Mesendoderm (in vitro differentiated cells): Measurements from ENCODE around the gene RNF220.

ENCODE experiments used
- DNase-seq: peaks from one replicate; pipeline ENCODE4 v3.0.0; 2013
- H2AK5ac ChIP-seq: 2 replicates; pipeline ENCODE4 v1.6.1; 2013; ENCODE audit warnings: low read length, inconsistent platforms
- H2BK120ac ChIP-seq: 2 replicates; pipeline ENCODE4 v1.6.1; 2013; ENCODE audit warnings: low read depth, mild to moderate bottlenecking, low read length, moderate library complexity, mixed read lengths
- H2BK15ac ChIP-seq: replicated peaks from 2 replicates; pipeline ENCODE4 v1.6.1; 2013; ENCODE audit warnings: low read depth, mild to moderate bottlenecking, moderate library complexity
- H2BK5ac ChIP-seq: 2 replicates; pipeline ENCODE4 v1.6.1; 2013; ENCODE audit warnings: low read length, inconsistent platforms
- H3K18ac ChIP-seq: 2 replicates; pipeline ENCODE4 v1.6.1; 2013; ENCODE audit warnings: mild to moderate bottlenecking, low read length, mixed read lengths
- H3K23ac ChIP-seq: one replicate; pipeline ENCODE4 v1.6.1; 2013; ENCODE audit warnings: low read length
- H3K27ac ChIP-seq: 2 replicates; pipeline ENCODE4 v1.5.1; 2013; ENCODE audit warnings: low read depth, mild to moderate bottlenecking, inconsistent platforms, low read length, moderate library complexity
- H3K27me3 ChIP-seq: 2 replicates; pipeline ENCODE4 v1.6.1; 2013; ENCODE audit warnings: low read length, control low read depth, mild to moderate bottlenecking, inconsistent platforms; ENCODE audit not compliant: insufficient read depth, poor library complexity
- H3K36me3 ChIP-seq: 2 replicates; pipeline ENCODE4 v1.6.1; 2013; ENCODE audit warnings: low read length, inconsistent platforms; ENCODE audit not compliant: control insufficient read depth, insufficient read depth
- H3K4ac ChIP-seq: one replicate; pipeline ENCODE4 v1.6.1; 2013; ENCODE audit warnings: low read depth, mild to moderate bottlenecking, low read length, moderate library complexity
- H3K4me1 ChIP-seq: 2 replicates; pipeline ENCODE4 v1.6.1; 2013; ENCODE audit warnings: low read depth, low read length, inconsistent platforms; ENCODE audit not compliant: control insufficient read depth
- H3K4me2 ChIP-seq: 2 replicates; pipeline ENCODE4 v1.6.1; 2013; ENCODE audit warnings: low read length
- H3K4me3 ChIP-seq: 2 replicates; pipeline ENCODE4 v1.5.1; 2013; ENCODE audit warnings: mild to moderate bottlenecking, low read length
- H3K56ac ChIP-seq: one replicate; pipeline ENCODE4 v1.6.1; 2013; ENCODE audit warnings: low read length
- H3K79me1 ChIP-seq: 2 replicates; pipeline ENCODE4 v1.6.1; 2013; ENCODE audit warnings: low read length, inconsistent platforms
- H3K79me2 ChIP-seq: 2 replicates; pipeline ENCODE4 v1.6.1; 2013; ENCODE audit warnings: mild to moderate bottlenecking, low read length; ENCODE audit not compliant: control insufficient read depth, insufficient read depth
- H3K9ac ChIP-seq: 2 replicates; pipeline ENCODE4 v1.6.1; 2013; ENCODE audit warnings: low read length, inconsistent platforms
- H4K5ac ChIP-seq: one replicate; pipeline ENCODE4 v1.6.1; 2013; ENCODE audit warnings: low read length
- H4K8ac ChIP-seq: one replicate; pipeline ENCODE4 v1.6.1; 2013; ENCODE audit warnings: low read depth, mild to moderate bottlenecking, control low read depth, low read length, moderate library complexity
- WGBS: extraction: QIAGEN DNeasy Blood & Tissue Kit; methylation state at CpG from one replicate; pipeline ENCODE4 v1.1.7; 2013; ENCODE audit warnings: low lambda C conversion rate, missing lambda C conversion rate; ENCODE audit not compliant: insufficient coverage; ENCODE audit errors: extremely low coverage; 5-methylcytosine and 5-hydroxymethylcytosine counted together

RNF220 gene

GRCh38 chr1:44543786-44544185, 138.7 kb downstream of the RNF220 start:
- H3K9ac ChIP-seq = peak overlapping the region; percentile 15
- H2BK15ac ChIP-seq = no peak overlapping the region
- H3K36me3 ChIP-seq = no peaks in the 10 kb centered on the region
- H3K27me3 ChIP-seq = no peaks in the 10 kb centered on the region
- no peak overlapping the region for H3K27ac ChIP-seq
- DNase-seq = peak; percentile 61
- no peak overlapping the region for H2BK120ac ChIP-seq
- H2AK5ac ChIP-seq = no peak overlapping the region
- H3K18ac ChIP-seq = peak overlapping the region; percentile 29
- peaks cover 13% of the 10 kb centered on the region for H3K4me1 ChIP-seq
- no peak overlapping the region for H3K23ac ChIP-seq
- H4K5ac ChIP-seq = no peak overlapping the region
- peak overlapping the region; percentile 30 for H3K56ac ChIP-seq
- no peaks in the 10 kb centered on the region for H3K79me1 ChIP-seq
- peak overlapping the region; percentile 51 for H3K4me2 ChIP-seq
- WGBS = no CpG with 5 or more reads among the region's 7 CpGs
- H3K79me2 ChIP-seq = no peaks in the 10 kb centered on the region
- no peak overlapping the region for H4K8ac ChIP-seq
- no peak overlapping the region for H2BK5ac ChIP-seq
- no peak overlapping the region for H3K4me3 ChIP-seq
- H3K4ac ChIP-seq = no peak overlapping the region

- H3K9ac ChIP-seq = no peak overlapping the region
- no peak overlapping the region for H3K23ac ChIP-seq
- H3K56ac ChIP-seq = peak overlapping the region; percentile 11
- H3K4ac ChIP-seq = no peak overlapping the region
- no peak overlapping the region for H3K27ac ChIP-seq
- no peak overlapping the region for H3K4me2 ChIP-seq
- no peak overlapping the region for H3K4me3 ChIP-seq
- H3K18ac ChIP-seq = no peak overlapping the region
- peaks cover 13% of the 10 kb centered on the region for H3K4me1 ChIP-seq
- no peaks in the 10 kb centered on the region for H3K79me2 ChIP-seq
- no CpG with 5 or more reads among the region's 9 CpGs for WGBS
- H2AK5ac ChIP-seq = no peak overlapping the region
- no peak overlapping the region for H4K8ac ChIP-seq
- H3K27me3 ChIP-seq = no peaks in the 10 kb centered on the region
- DNase-seq = no peak
- H3K79me1 ChIP-seq = no peaks in the 10 kb centered on the region
- H2BK5ac ChIP-seq = peak overlapping the region; percentile 33
- H2BK15ac ChIP-seq = no peak overlapping the region
- H2BK120ac ChIP-seq = no peak overlapping the region
- H4K5ac ChIP-seq = no peak overlapping the region
- H3K36me3 ChIP-seq = no peaks in the 10 kb centered on the region
Observed at GRCh38 chr1:44544960-44545359, 139.9 kb downstream of the RNF220 start.

GRCh38 chr1:44545961-44546360, 140.9 kb downstream of the RNF220 start:
- no peak overlapping the region for H3K4me3 ChIP-seq
- no peaks in the 10 kb centered on the region for H3K79me1 ChIP-seq
- H3K23ac ChIP-seq = no peak overlapping the region
- WGBS = no CpG with 5 or more reads among the region's 6 CpGs
- H3K4me2 ChIP-seq = no peak overlapping the region
- no peak overlapping the region for H3K56ac ChIP-seq
- H4K8ac ChIP-seq = no peak overlapping the region
- no peaks in the 10 kb centered on the region for H3K27me3 ChIP-seq
- H3K36me3 ChIP-seq = no peaks in the 10 kb centered on the region
- H3K18ac ChIP-seq = no peak overlapping the region
- H3K4ac ChIP-seq = no peak overlapping the region
- no peak overlapping the region for H2BK15ac ChIP-seq
- H3K79me2 ChIP-seq = no peaks in the 10 kb centered on the region
- H3K27ac ChIP-seq = no peak overlapping the region
- H3K4me1 ChIP-seq = peaks cover 13% of the 10 kb centered on the region
- no peak overlapping the region for H2BK5ac ChIP-seq
- DNase-seq = peak; percentile 43
- H4K5ac ChIP-seq = no peak overlapping the region
- no peak overlapping the region for H2AK5ac ChIP-seq
- H2BK120ac ChIP-seq = no peak overlapping the region
- H3K9ac ChIP-seq = no peak overlapping the region

DNA sequence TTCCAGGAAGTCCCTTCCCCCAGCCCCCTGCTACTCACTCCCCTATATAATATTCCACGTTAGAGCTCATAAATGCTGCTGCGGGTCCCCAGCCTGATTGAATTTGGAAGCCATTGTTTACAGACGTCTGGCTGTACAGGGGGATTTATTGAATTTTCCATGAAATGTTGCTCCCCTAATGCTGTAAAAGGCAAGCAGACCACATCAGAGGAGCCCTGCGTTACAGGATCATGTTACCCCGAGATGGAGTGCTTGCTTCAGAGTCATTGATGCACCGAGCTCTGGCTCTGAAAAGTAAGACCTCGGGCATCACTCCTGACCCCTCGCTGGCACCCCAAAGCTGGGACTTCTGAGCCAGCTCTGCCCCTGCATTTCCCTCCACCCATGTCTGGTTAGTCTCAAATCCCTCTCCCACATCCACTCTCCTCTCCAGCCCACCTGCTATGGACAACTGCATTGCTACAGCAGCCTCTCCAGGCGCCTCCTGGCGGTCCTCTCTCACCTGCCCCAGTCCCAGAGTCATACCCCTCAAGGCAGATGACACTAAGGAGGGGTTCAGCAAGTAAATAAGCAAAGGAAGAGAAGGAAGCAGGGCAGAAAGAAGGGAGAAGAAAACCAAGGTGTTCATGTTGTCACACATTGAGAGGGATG, 141.5 kb downstream of the RNF220 start:
- Histone ChIP-seq H4K5ac (no peak overlapping the region), H2BK120ac (no peak overlapping the region), H2BK15ac (no peak overlapping the region), H3K4me1 (peaks cover 13% of the 10 kb centered on the region), H3K56ac (no peak overlapping the region), H3K27me3 (no peaks in the 10 kb centered on the region), H3K27ac (no peak overlapping the region), H3K4me2 (no peak overlapping the region), H3K79me1 (no peaks in the 10 kb centered on the region), H3K79me2 (no peaks in the 10 kb centered on the region), H3K9ac (no peak overlapping the region), H3K18ac (no peak overlapping the region), H2AK5ac (no peak overlapping the region), H3K36me3 (no peaks in the 10 kb centered on the region), H3K4ac (no peak overlapping the region), H4K8ac (no peak overlapping the region), H3K4me3 (no peak overlapping the region), H2BK5ac (no peak overlapping the region), H3K23ac (no peak overlapping the region)
- DNase-seq = no peak
- WGBS = no CpG with 5 or more reads among the region's 10 CpGs

GRCh38 chr1:44547361-44547760, 142.3 kb downstream of the RNF220 start:
- no peak overlapping the region for H3K18ac ChIP-seq
- H2BK15ac ChIP-seq = no peak overlapping the region
- H3K56ac ChIP-seq = no peak overlapping the region
- no peak overlapping the region for H2BK120ac ChIP-seq
- no peaks in the 10 kb centered on the region for H3K36me3 ChIP-seq
- H3K4me1 ChIP-seq = peaks cover 12% of the 10 kb centered on the region
- H4K8ac ChIP-seq = no peak overlapping the region
- no peak overlapping the region for H3K9ac ChIP-seq
- H3K79me2 ChIP-seq = no peaks in the 10 kb centered on the region
- H2BK5ac ChIP-seq = no peak overlapping the region
- WGBS = no CpG with 5 or more reads among the region's 6 CpGs
- H3K4me3 ChIP-seq = no peak overlapping the region
- H3K4me2 ChIP-seq = no peak overlapping the region
- no peak for DNase-seq
- no peaks in the 10 kb centered on the region for H3K27me3 ChIP-seq
- no peak overlapping the region for H3K23ac ChIP-seq
- H3K79me1 ChIP-seq = no peaks in the 10 kb centered on the region
- no peak overlapping the region for H2AK5ac ChIP-seq
- no peak overlapping the region for H3K4ac ChIP-seq
- no peak overlapping the region for H4K5ac ChIP-seq
- H3K27ac ChIP-seq = no peak overlapping the region

GRCh38 chr1:44547837-44548236, 142.8 kb downstream of the RNF220 start:
- no peaks in the 10 kb centered on the region for H3K79me1 ChIP-seq
- H4K5ac ChIP-seq = no peak overlapping the region
- H2BK120ac ChIP-seq = no peak overlapping the region
- no peak overlapping the region for H2BK15ac ChIP-seq
- no peak overlapping the region for H3K23ac ChIP-seq
- no peak overlapping the region for H2AK5ac ChIP-seq
- WGBS = no CpG with 5 or more reads among the region's 8 CpGs
- no peak overlapping the region for H3K27ac ChIP-seq
- H3K9ac ChIP-seq = no peak overlapping the region
- no peak overlapping the region for H3K4me2 ChIP-seq
- no peak overlapping the region for H4K8ac ChIP-seq
- H3K4me3 ChIP-seq = no peak overlapping the region
- DNase-seq = no peak
- H3K56ac ChIP-seq = no peak overlapping the region
- H3K18ac ChIP-seq = no peak overlapping the region
- no peaks in the 10 kb centered on the region for H3K27me3 ChIP-seq
- no peaks in the 10 kb centered on the region for H3K79me2 ChIP-seq
- no peak overlapping the region for H3K4ac ChIP-seq
- H3K4me1 ChIP-seq = peaks cover 11% of the 10 kb centered on the region
- no peaks in the 10 kb centered on the region for H3K36me3 ChIP-seq
- H2BK5ac ChIP-seq = no peak overlapping the region
